ENCODE results near the gene DUSP7.

The DUSP7 gene

GRCh38 chr3:52086461-52086860 lies 30.1 kb upstream of the DUSP7 start:
- DNase-seq: no peak

DNA sequence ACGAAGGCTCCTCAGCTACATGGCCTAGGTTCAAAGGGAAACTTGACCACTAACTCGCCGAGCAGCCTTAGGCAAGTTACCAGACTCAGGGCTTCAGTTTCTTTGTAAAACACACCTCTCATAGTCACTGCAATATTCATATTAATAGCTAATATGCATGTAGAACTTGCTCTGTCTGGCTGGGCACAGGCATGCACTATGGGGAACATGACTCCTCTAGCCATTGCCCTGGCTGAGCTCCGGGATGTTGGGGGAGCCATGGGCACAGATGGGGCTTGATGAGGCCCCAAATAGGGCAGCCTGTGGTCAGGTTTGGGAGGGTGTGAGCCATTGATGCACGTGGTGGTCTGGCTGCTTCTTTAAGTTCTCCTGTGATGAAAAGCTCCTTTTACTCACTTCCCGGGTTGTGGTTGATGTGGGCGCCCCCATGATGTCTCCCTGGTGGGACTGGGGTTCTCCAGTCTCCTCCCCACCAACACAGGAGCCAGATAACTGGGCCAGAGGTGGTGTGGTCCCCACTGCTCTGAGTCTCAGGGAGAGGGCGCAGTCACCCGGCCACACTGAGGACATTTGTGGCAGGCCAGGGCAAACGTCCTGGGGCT lies 29.4 kb upstream of the DUSP7 start:
- DNase-seq: no peak

GRCh38 chr3:52084954-52085680 lies 28.7 kb upstream of the DUSP7 start:
- no peak for DNase-seq

DNA sequence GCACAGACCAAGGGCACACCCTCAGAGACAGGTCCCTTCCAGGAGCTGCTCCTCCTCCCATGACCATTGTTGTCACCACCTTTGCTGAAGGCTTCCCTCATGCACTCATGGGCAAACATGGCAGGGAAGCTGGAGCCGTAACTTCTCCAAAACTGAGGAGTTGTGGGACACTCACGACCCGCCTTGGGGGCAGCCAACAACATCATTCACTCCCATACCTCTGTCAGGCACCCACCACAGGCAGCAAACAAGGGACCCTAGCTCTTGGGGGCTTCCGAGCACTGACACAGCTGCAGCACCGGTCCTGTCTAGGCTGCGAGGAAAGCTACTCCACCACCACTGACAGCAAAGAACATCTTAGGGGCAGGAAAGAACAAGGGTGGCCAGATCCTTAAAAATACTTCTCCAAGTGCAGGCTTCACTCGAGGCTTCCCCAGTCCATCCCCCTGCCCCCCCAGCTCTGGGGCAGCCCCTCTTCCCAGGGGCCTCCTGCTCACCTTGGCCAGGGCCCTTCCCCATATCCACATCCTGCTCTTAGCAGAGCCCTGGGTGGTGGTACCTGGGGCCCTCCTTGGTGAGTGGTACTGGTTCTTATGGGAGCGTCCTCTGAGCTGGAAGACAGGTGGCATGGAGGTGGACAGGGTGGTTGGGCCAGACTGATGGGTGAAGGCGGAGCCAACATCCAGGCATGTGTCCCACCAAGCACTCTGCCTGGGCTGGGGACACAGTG lies 28.0 kb upstream of the DUSP7 start:
- no peak for DNase-seq

DNA sequence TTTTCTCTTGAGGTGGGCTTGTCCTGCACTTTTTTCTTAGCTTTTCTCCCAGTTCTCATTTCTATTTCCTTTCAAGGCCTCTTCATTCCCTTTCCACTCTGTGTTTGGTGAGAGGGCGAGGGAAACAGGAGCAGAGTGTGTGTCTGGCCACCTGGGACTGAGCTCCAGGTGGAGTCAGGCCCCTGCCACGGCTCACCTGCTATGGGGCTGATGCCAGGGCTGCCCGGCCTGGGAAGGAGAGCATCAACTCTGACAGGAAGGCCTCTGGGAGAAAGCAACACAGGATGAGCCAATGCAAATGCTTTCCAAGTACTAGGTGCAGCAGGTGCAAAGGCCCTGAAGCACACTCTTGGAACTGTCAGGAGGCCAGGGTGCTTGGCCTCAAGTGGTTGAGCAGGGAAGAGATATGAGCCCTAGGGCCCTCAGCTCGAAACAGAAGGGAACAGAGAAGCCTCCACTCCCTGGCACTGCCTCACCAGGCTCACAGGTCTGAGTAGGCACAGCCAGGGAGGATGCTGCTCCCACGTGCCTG lies 27.3 kb upstream of the DUSP7 start:
- no peak for DNase-seq

GRCh38 chr3:52082951-52083350 lies 26.6 kb upstream of the DUSP7 start:
- DNase-seq: no peak

DNA sequence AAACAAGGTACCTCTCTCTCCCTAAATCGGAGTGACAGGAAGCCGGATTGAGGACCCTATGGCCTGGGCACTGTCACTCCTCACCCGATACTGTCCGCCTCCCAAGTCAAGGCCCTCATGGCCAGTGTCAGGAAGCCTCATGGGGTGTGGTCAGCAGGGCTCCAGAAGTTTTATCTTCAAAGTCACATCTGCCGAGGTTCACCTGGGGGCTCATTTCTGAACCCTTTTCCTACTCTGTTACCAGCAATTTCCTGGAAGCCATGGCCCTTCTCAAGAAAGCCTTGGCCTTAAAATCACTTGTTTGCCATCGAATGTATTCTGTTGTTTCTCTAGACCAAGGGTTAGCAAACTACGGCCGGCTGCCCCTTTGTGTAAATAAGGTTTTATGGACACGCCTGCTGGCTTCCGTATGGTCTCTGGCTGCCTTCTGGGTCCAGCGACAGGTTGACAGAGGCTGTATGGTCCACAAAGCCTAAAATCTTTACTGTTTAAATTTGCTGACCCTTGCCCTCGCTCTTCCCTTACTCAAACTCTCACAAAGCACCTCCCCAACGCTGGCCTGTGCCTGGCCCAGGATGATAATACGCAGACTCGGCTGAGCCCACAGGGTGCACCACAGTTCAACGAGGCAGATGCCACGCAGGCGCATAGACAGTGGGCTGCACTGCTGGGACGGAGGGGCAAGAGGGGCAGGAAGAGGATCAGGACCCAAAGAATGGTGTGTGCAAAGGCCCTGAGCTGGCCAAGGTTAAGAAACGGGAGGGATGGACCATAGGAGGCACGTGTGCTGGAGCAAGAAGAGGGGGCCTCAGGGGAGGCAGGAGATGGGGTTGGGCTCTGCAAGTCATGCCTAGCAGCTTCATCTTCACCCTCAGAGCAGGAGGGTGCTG lies 24.7 kb upstream of the DUSP7 start:
- no peak for DNase-seq

GRCh38 chr3:52079958-52080357 lies 23.6 kb upstream of the DUSP7 start:
- no peak for DNase-seq

DNA sequence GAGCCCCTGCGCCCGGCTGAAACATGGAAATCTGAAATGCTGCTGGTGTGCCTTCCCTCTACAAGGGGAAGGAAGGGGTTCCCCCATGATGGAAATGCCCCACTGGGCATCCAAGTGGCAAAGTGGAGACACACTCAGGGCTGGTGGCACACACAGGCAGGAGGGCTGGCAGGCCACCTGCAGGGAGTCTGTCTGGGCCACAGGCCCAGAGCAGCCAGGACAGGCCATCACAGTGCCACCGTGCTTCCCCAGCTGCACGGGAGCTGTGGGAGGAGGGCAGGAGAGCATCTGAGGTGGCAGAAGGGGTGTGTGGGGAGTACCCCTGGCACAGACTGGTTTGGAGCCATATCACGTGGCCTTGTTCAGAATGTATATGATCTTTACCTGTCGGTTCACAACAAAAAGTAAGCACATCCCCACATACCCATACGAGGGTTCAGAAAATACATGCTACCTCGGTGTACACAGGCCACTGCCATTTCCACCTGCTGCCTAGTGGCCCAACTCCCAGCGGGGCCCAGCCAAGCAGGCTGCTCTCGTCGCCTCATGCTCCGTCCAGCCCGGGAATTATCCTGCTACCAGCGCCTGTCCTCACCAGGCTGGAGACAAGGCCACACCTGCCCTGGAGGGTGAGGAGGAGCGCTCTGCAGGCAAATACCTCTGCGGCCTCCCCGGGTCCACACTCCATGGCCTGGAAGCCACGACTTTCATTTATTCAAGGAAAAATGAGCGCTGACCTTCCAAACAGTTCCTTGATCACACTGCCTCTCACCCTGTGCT lies 22.6 kb upstream of the DUSP7 start:
- no peak for DNase-seq

DNA sequence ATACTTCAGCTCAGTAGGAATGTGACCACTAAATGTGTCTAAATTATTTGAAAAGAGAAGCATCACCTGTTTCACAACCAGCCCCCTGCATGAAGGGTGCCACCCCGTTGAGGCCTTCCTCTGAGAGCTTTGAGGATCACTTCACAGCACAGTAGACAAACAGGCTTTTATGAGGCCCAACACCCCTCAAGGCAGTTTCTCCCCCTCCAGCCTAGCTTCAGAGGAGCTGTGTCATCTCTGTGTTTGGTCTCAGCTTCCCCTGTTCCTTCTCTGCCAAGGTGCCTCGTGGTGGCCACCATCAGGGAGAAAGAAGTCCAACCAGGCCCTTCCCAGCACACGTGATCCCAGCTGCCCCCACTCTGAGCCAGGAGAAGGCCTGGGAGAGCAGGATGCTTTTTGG lies 21.6 kb upstream of the DUSP7 start:
- no peak for DNase-seq

GRCh38 chr3:52076896-52077780 lies 20.8 kb upstream of the DUSP7 start:
- DNase-seq: no peak

- no peak for DNase-seq
These were observed 17.1 kb upstream of the DUSP7 start for GRCh38 chr3:52073490-52073889.

GRCh38 chr3:52072471-52072870 lies 16.1 kb upstream of the DUSP7 start:
- no peak for DNase-seq

DNA sequence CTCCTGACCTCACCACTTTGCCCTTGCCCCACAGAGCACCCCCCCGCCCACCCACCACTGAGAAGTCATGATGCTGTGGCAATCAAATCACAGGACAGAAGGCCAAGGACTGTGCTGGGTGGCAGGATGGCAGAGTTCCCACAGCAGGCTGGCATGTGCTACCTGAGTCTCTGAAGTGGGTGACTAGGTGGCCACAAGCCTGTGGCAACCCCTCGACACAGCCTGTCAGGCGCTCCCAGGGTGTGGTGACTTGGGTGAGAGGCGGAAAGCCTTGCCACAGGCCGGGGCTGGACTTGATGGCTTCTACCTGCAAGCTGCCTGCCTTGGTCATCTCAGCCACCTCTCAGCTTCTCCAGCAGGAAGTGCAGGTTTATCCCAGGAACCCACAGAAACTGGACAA lies 15.6 kb upstream of the DUSP7 start:
- no peak for DNase-seq

DNA sequence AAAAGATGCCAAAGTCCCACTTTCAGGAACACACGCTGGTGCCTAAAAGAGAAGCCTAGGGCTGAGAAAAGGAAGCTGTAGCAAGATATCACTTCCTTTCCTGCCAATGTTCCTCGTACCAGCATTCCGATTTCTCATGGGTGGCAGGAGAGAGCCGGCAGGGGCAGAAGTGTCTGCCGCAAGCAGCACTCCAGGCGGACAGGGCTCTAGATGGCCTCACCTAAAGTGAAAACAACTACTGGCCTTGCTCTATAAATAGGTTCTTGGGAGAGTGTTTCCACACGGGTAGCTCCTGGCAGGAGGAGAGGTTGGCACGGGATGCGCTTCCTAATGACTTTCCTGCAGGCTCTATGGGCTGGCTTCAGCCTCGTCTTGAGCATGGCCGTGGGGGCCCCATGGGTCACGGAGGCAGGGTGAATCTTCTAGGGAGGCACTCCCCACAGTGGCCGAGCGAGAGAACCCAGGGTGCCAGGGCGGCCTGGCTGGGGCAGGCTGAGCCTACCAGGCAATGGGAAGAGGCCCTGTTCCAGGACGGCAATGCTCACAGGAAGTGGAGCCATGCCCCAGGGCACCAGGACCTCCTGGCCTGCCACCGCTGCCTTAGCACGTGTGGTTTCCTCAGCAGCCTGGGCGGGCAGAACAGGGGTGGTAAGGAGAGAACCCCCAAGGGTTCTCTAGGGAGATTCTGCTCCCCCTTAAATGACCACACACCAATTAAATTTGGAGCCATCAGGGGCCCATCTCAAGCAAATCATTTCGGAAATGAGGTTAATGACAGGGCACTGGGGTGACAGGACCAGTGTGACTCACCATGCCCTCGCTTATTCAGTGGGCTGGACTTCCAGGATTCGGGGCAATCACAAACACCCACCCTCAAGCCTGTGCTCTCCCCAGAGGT lies 14.6 kb upstream of the DUSP7 start:
- DNase-seq: no peak

GRCh38 chr3:52069855-52070254 lies 13.5 kb upstream of the DUSP7 start:
- no peak for DNase-seq

DNA sequence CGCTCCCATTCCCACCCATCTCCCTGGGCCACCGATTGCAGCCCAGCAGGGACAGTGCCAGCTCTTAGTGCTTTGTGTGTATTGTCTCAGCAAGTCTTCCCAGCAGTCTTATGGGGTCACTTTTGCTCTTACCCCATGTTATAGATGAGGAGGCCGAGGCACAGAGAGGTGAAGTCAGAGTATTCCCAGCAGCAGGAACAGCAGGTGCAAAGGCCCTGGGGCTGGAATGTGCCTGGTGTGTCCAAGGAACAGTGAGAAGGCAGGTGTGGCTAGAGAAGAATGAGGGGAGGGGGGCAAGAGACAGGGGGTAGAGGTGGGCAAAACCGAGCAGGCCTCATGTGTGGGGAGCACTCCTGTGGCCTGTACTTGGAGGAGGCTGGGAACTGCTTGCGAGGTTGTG lies 12.8 kb upstream of the DUSP7 start:
- no peak for DNase-seq

DNA sequence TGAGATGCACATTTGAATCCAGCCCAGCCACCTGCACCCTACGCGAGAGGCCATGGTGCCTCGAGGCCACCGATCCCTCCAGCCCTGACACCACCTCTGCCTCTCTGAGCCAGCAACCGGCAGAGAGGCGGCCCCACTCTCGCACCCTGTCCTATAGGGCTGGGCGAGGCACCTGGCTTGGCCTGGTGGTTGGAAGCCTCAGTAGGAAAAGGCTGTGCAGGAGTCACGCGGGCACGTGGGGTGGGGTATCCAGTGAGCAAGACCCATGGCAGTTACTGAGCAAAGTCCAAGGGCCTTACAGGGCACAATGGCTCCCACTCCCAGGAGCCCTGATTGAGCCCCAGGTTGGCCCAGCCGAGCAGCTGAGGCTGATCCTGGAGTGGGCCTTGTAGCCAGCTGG lies 12.4 kb upstream of the DUSP7 start:
- no peak for DNase-seq

- no peak for DNase-seq
These were observed 11.7 kb upstream of the DUSP7 start for GRCh38 chr3:52068055-52068571.

GRCh38 chr3:52067526-52067925 lies 11.2 kb upstream of the DUSP7 start:
- no peak for DNase-seq
